HK-2 (cell line): ENCODE measurements around the gene ADAMTS6.
"Not testable (repeated sequence)": the region's sequence is repeated elsewhere in the genome, so short reads cannot be mapped to it uniquely, and the experiment has no call there.

ENCODE experiments used
- DNase-seq: peaks from one replicate; pipeline ENCODE4 v3.0.0-alpha.2; 2018; ENCODE audit not compliant: unreplicated experiment

The ADAMTS6 gene, protein sequence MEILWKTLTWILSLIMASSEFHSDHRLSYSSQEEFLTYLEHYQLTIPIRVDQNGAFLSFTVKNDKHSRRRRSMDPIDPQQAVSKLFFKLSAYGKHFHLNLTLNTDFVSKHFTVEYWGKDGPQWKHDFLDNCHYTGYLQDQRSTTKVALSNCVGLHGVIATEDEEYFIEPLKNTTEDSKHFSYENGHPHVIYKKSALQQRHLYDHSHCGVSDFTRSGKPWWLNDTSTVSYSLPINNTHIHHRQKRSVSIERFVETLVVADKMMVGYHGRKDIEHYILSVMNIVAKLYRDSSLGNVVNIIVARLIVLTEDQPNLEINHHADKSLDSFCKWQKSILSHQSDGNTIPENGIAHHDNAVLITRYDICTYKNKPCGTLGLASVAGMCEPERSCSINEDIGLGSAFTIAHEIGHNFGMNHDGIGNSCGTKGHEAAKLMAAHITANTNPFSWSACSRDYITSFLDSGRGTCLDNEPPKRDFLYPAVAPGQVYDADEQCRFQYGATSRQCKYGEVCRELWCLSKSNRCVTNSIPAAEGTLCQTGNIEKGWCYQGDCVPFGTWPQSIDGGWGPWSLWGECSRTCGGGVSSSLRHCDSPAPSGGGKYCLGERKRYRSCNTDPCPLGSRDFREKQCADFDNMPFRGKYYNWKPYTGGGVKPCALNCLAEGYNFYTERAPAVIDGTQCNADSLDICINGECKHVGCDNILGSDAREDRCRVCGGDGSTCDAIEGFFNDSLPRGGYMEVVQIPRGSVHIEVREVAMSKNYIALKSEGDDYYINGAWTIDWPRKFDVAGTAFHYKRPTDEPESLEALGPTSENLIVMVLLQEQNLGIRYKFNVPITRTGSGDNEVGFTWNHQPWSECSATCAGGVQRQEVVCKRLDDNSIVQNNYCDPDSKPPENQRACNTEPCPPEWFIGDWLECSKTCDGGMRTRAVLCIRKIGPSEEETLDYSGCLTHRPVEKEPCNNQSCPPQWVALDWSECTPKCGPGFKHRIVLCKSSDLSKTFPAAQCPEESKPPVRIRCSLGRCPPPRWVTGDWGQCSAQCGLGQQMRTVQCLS (N-terminal part only)

DNA sequence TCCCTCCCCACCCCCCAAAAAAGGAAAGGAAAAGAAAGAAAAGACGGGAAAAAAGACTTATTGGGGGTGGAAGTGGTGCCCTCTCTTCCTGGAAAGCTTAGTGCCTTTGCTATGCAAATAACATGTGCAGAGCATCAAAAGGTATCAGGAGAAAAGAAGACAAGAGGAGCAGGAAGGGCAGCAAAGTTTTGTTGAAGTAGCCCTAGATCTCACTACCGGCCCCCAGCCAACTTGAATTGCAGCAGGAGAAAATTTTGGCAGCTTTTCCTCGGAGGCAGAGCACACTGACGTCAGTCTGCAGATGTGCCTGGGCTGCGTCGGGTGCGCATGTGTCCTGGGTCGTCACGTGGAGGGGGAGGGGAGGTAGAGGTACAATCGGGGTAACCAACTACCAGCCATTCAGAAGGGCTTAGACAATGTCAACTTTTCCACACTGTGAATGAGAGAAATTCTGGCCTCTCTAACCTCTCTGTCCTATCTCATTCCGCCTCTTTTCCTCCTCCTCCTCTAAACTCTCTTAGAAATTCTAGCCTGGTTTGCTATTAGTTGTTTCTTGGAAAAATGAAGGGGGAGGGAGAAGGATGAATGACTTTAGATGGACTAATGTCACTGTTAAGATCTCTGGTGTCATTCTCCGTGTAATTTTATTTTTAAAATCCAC, at the start of gene ADAMTS6:
Gene ADAMTS6, minus strand, starts transcription at position 286 of the 661 bp plus-strand sequence. CDS start 8,247 bp downstream, outside the sequence.
- peak; percentile 64 for DNase-seq

DNA sequence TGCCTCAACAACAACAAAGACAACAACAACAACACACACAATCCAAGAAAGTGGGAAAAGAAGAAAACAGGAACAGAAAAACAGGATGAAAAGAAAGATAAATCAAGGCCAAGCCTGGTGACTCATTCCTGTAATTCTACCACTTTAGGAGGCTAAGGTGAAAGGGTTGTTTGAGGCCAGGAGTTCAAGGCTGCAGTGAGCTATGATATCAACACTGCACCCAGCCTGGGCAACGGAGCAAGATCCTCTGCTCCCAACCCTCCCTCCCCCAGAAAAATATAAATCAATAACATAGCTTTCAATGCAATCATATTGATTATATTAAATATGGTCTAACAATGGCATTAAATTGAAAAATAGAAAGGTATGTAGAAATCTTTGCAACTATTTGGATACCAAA, 49.2 kb upstream of the ADAMTS6 start:
- no peak for DNase-seq

DNA sequence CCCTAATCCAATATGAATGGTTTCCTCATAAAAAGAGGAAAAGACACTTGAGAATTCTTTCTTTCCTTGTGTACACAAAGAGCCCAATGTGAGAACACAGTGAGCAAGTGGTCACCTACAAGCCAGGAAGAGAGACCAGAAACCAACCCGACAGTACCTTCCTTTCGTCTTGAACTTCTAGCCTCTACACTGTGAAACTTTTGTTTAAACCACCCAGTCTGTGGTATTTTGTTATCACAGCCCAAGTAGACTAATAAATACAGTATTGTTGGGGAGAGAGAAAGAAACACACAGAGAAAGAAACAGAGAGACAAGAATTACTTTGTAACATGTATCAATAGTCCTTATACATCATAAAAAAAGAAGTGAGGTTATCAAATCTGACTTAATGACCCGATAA, 44.0 kb upstream of the ADAMTS6 start:
- no peak for DNase-seq

DNA sequence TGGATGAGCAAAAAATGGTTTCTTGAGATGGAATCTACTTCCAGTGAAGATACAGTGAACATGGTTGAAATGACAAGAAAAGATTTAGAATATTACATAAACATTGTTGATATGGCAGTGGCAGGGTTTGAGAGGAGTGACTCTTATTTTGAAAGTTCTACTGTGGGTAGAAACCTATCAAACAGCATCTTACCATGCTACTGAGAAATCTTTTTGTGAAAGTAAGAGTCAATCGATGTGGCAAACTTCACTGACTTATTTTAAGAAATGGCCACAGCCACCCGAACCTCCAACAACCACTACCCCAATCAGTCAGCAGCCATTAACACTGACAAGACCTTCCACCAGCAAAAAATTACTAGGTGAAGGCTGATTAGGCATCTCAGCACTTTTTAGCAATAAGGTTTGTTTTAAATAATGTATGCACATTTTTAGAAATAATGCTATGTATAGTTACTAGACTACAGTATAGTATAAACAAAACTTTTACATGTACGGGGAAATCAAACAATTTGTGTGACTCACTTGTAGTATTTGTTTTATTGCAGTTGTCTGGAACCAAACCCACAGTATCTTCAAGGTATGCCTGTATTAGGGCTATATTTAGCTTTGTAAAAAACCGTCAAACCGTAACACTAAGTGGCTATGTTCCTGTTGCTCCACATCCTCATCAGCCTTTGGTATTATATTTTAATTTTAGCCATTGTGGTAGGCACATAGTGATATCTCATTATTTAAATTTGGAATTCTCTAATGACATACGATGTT, 30.6 kb upstream of the ADAMTS6 start:
- DNase-seq = no peak

DNA sequence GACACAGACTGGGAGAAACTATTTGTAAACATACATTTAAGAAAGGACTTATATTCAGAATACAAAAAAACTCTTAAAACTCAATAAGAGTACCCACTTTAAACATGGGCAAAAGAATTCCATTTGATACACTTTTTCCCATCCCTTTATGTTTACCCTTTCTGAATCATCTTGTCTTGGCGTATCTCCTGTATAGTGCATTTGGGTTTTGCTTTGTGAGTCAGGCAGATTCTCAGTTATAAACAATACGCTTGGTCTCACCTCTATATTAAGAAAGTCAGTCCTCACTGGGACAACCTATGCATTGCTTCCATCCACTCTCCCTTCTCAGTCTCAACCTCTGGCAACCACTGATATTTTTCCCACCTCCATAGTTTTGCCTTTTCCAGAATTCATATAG, 27.3 kb upstream of the ADAMTS6 start:
- no peak for DNase-seq

DNA sequence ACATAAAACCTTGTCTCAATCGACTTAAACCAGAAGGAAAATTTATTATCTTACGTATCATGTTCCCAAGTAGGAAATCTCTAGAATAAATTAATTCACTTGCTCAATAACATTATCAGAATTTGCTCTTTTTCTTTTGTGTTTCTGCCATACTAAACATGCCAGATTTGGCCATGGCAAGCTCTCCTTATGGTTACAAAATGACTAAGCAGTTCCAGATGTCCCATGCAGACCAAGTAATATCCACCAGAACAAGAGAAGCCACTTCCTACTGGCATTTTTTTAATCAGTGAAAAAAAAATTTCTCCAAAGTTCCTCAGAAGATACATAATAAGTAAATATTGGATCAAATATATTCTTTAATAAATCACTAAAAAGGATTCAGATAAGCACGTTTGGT, 25.2 kb upstream of the ADAMTS6 start:
- DNase-seq = no peak

DNA sequence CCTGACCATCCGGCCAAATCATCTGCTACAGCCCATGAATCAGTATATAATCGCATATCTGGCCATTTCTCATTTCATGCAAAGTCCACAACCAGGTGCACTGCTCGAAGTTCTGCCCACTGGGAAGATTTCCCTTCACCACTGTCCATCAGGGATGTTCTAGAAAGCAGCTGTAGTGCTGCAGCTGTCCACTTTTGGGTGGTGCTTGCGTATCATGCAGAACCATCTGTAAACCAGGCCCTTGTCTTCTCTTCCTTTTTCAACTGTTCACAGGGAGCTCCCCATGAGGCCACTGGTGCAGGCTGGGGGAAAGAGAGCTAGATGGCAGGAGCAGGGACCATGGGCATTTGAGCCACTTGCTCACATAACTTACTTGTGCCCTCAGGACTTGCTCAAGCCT, 7.4 kb upstream of the ADAMTS6 start:
- DNase-seq = no peak

DNA sequence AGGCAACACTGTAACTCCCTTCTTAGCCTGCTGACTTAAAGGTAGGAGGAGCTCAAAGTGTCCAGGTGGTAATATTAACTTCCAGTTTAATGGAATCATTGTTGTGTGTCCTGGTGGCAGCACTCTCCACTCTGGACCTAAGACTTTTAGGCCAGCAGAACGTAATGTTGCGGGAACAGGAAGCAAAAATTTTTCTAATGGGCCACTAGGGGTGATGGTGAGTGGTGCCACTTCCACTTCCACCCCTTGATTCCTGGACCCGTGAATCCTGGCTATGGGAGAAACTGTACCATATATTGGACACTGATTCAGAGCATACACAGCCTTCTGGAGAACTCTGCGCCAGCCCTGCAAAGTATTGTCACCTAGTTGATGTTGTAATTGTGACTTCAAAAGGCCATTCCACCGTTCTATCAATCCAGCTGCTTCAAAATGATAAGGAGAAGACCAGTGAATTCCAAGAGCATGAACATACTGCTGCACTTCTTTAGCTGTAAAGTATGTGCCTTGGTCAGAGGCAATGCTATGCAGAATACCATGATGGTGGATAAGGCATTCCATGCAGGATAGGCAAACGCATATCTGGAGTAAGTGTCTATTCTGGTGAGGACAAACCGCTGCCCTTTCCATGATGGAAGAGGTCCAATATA, 6.4 kb upstream of the ADAMTS6 start:
- not testable (repeated sequence) for DNase-seq

DNA sequence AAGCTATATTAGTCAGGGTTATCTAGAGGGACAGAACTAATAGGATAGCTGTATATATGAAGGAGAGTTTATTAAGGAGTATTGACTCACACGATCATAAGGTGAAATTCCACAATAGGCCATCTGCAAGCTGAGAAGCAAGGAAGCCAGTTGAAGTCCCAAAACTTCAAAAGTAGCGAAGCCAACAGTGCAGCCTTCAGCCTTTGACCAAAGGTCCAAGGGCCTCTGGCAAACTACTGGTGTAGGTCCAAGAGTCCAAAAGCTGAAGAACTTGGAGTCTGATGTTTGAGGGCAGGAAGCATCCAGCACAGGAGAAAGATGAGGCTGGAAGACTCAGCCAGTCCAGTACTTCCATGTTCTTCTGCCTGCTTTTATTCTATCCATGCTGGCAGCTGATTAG, 5.1 kb upstream of the ADAMTS6 start:
- not testable (repeated sequence) for DNase-seq

DNA sequence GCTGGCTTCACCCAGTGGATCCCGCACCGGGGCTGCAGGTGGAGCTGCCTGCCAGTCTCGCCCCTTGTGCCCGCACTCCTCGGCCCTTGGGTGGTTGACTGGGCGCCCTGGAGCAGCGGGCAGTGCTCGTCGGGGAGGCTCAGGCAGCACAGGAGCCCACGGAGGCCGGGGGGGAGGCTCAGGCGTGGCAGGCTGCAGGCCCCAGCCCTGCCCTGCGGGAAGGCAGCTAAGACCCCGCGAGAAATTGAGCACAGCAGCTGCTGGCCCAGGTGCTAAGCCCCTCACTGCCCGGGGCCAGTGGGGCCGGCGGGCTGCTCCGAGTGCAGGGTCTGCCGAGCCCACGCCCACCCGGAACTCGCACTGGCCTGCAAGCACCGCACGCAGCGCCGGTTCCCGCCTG, 3.7 kb upstream of the ADAMTS6 start:
- no peak for DNase-seq

DNA sequence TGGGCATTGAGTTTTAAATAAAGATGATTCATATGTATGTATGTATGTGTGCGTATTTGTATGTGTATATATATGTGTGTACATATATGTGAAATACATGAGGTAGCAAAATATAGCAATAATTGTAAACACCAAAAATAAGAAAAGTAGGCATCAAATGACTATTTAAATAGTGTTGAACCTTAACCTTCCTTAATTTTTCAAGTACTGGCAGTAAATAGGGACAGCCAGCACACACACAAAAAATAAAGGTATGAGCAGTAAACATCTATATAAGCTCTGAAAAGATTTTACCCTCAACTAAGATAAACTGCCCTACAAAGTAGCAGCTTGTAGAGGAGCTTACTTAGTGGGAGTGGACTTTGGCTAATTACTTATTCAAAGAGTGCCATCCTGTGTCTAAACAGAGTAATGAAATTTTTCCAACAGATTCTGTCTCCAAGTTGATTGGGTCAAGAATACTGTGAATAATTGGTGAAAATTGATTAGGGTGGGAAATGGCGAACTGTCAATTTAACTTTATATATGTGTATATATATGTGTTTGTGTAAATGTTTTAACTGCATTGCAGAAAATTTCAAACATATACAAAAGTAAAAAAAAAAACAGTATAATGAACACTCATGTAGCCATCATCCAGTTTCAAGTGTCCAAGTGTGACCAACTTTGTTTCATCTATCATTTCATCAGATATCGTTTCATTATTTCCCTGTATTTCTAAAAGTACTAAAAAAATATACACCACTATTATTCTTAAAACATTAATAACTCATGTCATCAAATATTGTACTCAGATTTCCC, 2.0 kb upstream of the ADAMTS6 start:
- no peak for DNase-seq

DNA sequence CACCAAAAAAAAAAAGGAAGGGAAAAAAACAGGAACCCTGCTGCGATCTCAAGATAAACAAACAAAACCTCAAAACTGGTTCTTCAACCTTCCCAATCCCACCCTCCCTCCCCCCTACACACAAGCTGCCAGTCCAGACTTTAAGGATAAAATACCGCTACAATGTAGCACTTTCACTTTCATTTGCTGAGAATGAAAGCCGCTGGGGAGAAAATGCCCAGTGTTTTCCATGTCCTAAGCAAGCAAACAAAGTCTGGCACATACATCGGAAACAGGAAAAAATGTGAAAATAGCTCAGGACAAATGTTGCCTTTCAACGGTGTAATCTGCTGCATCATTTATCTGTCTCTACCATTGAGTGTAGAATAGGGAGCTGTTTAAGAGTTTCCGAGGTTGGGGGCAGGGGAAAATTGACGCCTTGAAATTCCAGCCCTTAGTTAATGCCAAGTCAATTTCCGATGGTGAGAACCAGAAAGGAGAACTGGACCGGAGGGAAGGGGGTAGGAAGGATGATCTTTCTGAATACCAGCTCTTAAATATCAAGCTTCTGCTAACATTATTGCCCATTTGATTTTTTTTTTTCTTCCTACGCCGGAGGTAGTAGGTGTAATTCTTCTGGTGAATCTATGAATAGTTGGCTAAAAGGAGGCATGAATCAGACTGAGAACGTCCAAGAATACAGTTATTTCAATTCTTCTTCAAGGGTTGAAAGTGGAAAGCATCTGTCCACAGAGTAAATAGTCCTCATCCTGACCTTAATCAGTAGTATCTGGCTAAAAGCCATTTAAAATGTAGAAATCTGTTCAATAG, 1.2 kb upstream of the ADAMTS6 start:
- peak; percentile 7 for DNase-seq

DNA sequence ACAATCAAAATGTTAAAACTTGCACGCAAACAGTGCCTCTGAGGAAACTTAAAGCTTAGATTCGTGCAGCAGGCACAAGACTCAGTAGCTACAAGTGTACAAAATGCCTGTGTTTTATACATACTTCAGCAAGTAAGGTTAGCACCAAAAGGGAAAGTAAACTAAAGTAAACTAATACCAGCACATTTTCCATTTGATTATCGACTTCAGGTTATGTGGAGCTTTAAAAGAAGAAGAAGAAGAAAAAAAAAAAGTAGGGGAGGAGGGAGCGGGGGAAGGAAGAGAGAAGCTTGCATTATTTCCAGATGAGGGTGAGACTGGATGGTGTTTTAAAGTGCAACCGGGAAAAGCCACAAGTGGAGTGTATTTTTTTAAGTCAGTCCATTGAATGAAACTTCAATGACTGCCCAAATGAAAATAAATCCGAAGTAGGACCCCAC, 596 bp upstream of the ADAMTS6 start:
- DNase-seq = no peak

DNA sequence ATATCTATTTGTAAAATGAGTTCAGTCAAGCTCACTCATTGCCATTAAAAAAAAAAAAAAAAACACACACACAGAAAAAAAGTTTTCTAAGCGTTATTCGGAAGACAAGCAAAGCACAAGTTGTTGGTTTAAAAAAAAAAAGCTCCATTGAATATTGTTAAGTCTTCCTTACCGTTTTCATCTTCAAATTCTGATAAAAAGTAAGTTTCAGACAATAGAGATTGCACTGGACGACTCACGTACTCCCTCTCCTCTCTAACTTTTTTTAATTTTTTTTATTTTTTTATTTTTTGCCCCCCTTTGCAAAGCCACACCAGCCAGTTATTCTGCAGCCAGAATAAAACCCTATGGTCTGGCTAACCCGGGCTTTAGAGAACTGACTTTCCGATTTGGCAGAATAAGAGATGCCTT, 544 bp downstream of the ADAMTS6 start:
- DNase-seq = no peak

DNA sequence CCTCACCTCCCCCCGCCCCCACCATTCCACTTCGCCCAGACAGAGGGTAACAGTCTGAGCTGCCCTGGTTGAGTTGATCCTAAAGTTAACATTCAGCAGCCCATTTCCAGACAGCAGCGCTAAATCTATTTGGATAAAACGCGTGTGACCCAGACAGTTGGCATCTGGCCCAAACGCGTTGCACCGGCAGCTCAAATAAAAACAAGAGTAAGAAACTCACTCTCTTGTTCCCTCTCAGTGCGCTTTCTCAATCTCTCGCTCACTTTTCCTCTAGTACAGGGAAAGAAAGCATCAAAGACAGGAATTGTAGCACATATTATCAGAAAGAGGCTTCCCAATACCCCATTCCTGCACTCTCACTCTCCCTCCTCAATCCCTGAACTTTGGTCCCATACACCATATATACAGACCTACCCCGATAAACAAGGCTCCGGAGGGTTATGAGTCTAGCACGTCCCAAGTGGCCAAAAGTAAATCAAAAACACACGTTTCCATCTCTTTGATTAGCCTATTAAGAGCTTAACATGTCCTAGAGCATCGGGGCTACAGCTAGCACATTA, 1.3 kb downstream of the ADAMTS6 start:
- peak; percentile 47 for DNase-seq

DNA sequence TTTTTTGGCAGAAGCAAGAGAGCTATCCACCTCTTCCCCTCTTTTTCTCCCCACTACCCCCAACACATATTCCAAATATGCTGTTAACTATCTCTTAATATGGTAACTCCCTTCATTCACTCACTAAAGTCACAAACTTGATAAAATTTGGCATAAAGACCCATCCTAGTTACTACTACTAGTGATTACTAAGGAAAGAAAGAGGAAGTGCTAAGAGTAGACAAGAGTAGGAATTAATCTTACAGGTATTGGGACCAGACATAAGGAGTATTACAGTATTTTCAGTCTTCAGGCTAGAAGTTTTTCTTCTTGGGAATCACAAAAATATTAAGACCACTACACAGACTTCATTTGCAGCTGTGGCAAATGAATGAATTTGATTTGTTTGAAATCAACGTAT, 2.2 kb downstream of the ADAMTS6 start:
- no peak for DNase-seq

DNA sequence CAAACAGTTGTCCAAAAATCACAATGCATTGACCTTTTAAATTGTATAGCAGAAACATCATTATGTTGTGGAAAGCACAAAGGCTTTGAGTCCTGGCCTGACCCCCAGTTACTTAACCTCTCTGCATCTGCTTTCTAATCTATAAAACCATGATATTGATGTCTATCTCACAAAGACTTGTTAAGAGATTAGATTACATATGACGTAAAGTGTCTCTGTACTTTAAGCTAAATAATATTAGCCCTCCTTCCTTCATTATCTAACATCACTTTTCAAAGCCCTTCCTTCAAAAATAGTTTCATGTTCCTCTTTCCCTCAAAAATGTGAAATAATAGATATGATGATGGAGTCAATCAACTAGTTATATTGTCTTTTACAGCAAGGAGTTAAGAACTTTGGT, 3.4 kb downstream of the ADAMTS6 start:
- DNase-seq = no peak

DNA sequence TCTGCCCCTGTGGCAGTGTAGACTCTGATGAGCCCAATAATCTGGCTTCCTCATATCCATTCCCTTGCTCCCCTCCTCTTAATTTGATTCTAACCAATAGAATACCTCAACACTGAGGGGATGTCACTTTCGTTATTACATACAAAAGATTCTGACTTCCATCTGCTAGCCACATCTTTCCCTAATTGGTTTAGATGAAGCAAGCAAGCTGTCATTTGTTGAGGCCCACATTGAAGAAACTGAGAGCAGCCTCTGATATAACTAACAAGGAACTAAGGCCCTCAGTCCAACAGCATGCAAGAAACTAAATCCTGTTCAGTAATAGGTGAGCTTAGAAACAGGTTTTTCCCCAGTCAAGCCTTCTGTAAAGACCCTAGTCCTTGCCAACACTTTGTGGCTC, 5.8 kb downstream of the ADAMTS6 start:
- no peak for DNase-seq

DNA sequence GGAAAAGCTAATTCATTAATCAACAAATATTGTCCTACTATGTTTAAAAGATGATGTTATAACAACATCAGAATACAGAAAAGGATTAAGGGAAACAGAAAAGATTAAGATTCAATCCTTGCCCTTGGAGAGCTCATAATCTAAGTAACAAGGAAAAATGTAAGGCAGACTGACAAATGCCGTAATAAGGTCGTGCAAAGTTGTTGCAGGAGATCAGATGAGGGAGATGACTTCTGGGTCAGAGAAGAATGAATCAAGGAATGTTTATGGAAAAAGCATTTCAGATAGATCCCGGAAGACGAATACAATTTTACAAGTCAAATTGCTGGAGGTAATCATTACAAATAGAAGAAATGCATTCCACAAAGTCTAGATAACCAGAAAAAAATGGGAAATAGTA, 6.4 kb downstream of the ADAMTS6 start:
- DNase-seq = no peak
